HCT116 (cell line): ENCODE data around the gene SNRNP25. TPM values are rescaled to one million over a fixed set of nuclear protein-coding genes. Genes with fewer than 3 reads are reported as not detected.

Experiments used
- ATAC-seq: fragments of 200-7000 bp; cut with Tn5 transposase; 2 replicates; pipeline ENCODE4 v1.9.1; 2020; ENCODE audit warnings: mild to moderate bottlenecking, moderate library complexity
- BruUV-seq: library from RNA; stranded (reverse); fragments of 400-500 nt; replicated peaks from 2 replicates; lab custom pipeline; 2021; lab: Mats Ljungman, UMichigan
- CTCF ChIA-PET: fragments of 300-600 bp; sonication (Branson Sonifier 250); formaldehyde crosslinking; loops from one replicate; lab custom pipeline; 2021; ENCODE audit warnings: antibody characterized with exemption; lab: Charles Lee
- POLR2A ChIA-PET: fragments of 300-600, 350-600 bp; sonication (Branson Sonifier 250); formaldehyde crosslinking; loops from one replicate; lab custom pipeline; 2021; ENCODE audit warnings: antibody characterized with exemption; lab: Charles Lee
- RAD21 ChIA-PET, 2 experiments: fragments of 300-600 bp; sonication (Branson Sonifier 250); formaldehyde crosslinking; loops; one replicate each; lab custom pipeline; 2023; ENCODE audit warnings: low total read pairs in 2 of 2; ENCODE audit not compliant: uncharacterized antibody in 2 of 2, unreplicated experiment in 2 of 2, low non-redundant PET in 1 of 2; lab: Charles Lee
- DNase-seq: peaks from one replicate; pipeline ENCODE4 v3.0.0-alpha.2; 2010; ENCODE audit warnings: low read depth, low spot score
- H2AFZ ChIP-seq: fragments of 200-600 bp; shearing (Covaris generic), sonication (generic); 2 replicates; pipeline ENCODE4 v1.6.1; 2017; ENCODE audit warnings: low read depth, mixed run types, mixed read lengths, antibody characterized with exemption, low read length; ENCODE audit not compliant: poor library complexity, severe bottlenecking
- H3K27ac ChIP-seq: 2 replicates; pipeline ENCODE4 v1.5.1; 2012; ENCODE audit warnings: low read depth, low read length
- H3K27me3 ChIP-seq: fragments of 200-600 bp; sonication (generic); 2 replicates; pipeline ENCODE4 v1.6.1; 2016; ENCODE audit warnings: mixed run types, low read length, mixed read lengths; ENCODE audit not compliant: insufficient read depth
- H3K36me3 ChIP-seq, 2 experiments: fragments of 200-500 bp in 1 of 2; fragments of 200-600 bp in 1 of 2; sonication (Bioruptor generic) in 1 of 2; sonication (generic) in 1 of 2; 2 replicates each; pipeline versions ENCODE4 v1.5.1 to v1.6.1; 2014 to 2016; ENCODE audit warnings: low read length in 2 of 2, inconsistent platforms in 1 of 2, mixed read lengths in 1 of 2, mixed run types in 1 of 2; ENCODE audit not compliant: insufficient read depth in 2 of 2, control insufficient read depth in 1 of 2
- H3K4me1 ChIP-seq, 2 experiments: fragments of 200-600 bp in 1 of 2; sonication (generic) in 1 of 2; 2 replicates each; pipeline versions ENCODE4 v1.5.1 to v1.6.1; 2012 to 2017; ENCODE audit warnings: low read length in 2 of 2, inconsistent platforms in 1 of 2, mild to moderate bottlenecking in 1 of 2, mixed read lengths in 1 of 2, mixed run types in 1 of 2, moderate library complexity in 1 of 2; ENCODE audit not compliant: insufficient read depth in 2 of 2, control insufficient read depth in 1 of 2
- H3K4me2 ChIP-seq: fragments of 200-600 bp; sonication (generic); 2 replicates; pipeline ENCODE4 v1.6.1; 2017; ENCODE audit warnings: mixed run types, low read length, mixed read lengths
- H3K4me3 ChIP-seq, 2 experiments: fragments of 200-600 bp in 1 of 2; sonication (generic) in 1 of 2; replicated peaks in 1 of 2; 2 replicates each; pipeline ENCODE4 v1.5.1; 2011 to 2016; ENCODE audit warnings: low read length in 2 of 2, control low read depth in 1 of 2, low read depth in 1 of 2, mild to moderate bottlenecking in 1 of 2, mixed read lengths in 1 of 2, mixed run types in 1 of 2
- H3K79me2 ChIP-seq: fragments of 200-600 bp; sonication (generic); 2 replicates; pipeline ENCODE4 v1.6.1; 2017; ENCODE audit warnings: mild to moderate bottlenecking, mixed run types, low read length, moderate library complexity, mixed read lengths; ENCODE audit not compliant: insufficient read depth
- H3K9ac ChIP-seq: fragments of 200-600 bp; sonication (generic); 2 replicates; pipeline ENCODE4 v1.6.1; 2016; ENCODE audit warnings: low read length, mixed read lengths
- H3K9me2 ChIP-seq: fragments of 200-600 bp; sonication (generic), shearing (Covaris generic); 2 replicates; pipeline ENCODE4 v1.6.1; 2017; ENCODE audit warnings: mixed run types, mild to moderate bottlenecking, moderate library complexity; ENCODE audit not compliant: insufficient read depth
- H3K9me3 ChIP-seq, 2 experiments: fragments of 200-500 bp in 1 of 2; fragments of 200-600 bp in 1 of 2; sonication (Bioruptor generic) in 1 of 2; sonication (generic) in 1 of 2; 2 replicates each; pipeline ENCODE4 v1.6.1; 2014 to 2017; ENCODE audit warnings: low read length in 2 of 2, mixed read lengths in 2 of 2, inconsistent platforms in 1 of 2, low read depth in 1 of 2, mild to moderate bottlenecking in 1 of 2, mixed run types in 1 of 2, moderate library complexity in 1 of 2; ENCODE audit not compliant: control insufficient read depth in 1 of 2, insufficient read depth in 1 of 2
- H4K20me1 ChIP-seq: fragments of 200-600 bp; sonication (generic), shearing (Covaris generic); 2 replicates; pipeline ENCODE4 v1.6.1; 2017; ENCODE audit warnings: mixed run types, mild to moderate bottlenecking, moderate library complexity; ENCODE audit not compliant: insufficient read depth
- ATF3 ChIP-seq: IDR thresholded peaks from 2 replicates; pipeline ENCODE4 v1.6.1; 2012
- CEBPB ChIP-seq: IDR thresholded peaks from 2 replicates; pipeline ENCODE4 v1.6.1; 2012; ENCODE audit warnings: low read depth
- ELF1 ChIP-seq: IDR thresholded peaks from 2 replicates; pipeline ENCODE4 v1.6.1; 2012; ENCODE audit warnings: low read depth, borderline replicate concordance
- EZH2phosphoT487 ChIP-seq: fragments of 200-600 bp; IDR thresholded peaks from 2 replicates; pipeline ENCODE4 v1.6.1; 2018; ENCODE audit warnings: antibody characterized with exemption, borderline replicate concordance
- FOSL1 ChIP-seq: IDR thresholded peaks from 2 replicates; pipeline ENCODE4 v1.6.1; 2012; ENCODE audit warnings: low read depth
- JUND ChIP-seq: IDR thresholded peaks from 2 replicates; pipeline ENCODE4 v1.6.1; 2012
- SP1 ChIP-seq: IDR thresholded peaks from 2 replicates; pipeline ENCODE4 v1.6.1; 2012; ENCODE audit warnings: low read depth
- YY1 ChIP-seq: IDR thresholded peaks from 2 replicates; pipeline ENCODE4 v1.6.1; 2011; ENCODE audit warnings: low read length, low read depth, moderate library complexity, mild to moderate bottlenecking; ENCODE audit not compliant: insufficient replicate concordance; ENCODE audit errors: extremely low read depth
- ZBTB33 ChIP-seq: IDR thresholded peaks from 2 replicates; pipeline ENCODE4 v1.6.1; 2011; ENCODE audit warnings: mild to moderate bottlenecking, low read length, moderate library complexity; ENCODE audit not compliant: insufficient replicate concordance; ENCODE audit errors: extremely low read depth
- ZFX ChIP-seq: fragments of 450-650 bp; IDR thresholded peaks from 2 replicates; pipeline ENCODE4 v1.6.1; 2017
- ZNF274 ChIP-seq: fragments of 200-500 bp; sonication (Bioruptor generic); IDR thresholded peaks from 2 replicates; pipeline ENCODE4 v1.6.1; 2014; ENCODE audit warnings: mild to moderate bottlenecking, low read depth, low read length, inconsistent platforms
- intact Hi-C: fragments of 100-400 bp; cut with micrococcal nuclease; formaldehyde crosslinking; loops from 2 replicates; pipeline ENCODE4 v1.10.0; 2022
- total RNA-seq: library from RNA; stranded (reverse); gene quantifications from one replicate; pipeline ENCODE4 v1.2.1, GENCODE V29; 2021; ENCODE audit not compliant: unreplicated experiment

SNRNP25 gene
- total RNA-seq, 1 experiment from 2014 or later = 24.5 TPM

- peaks cover 0 to 7% of the 10 kb centered on the region in 2 experiments; a peak in 1 of 4 replicates for H3K4me1 ChIP-seq
- no peak for DNase-seq
- ChIA-PET CTCF (no interaction called here), RAD21 (no interaction called here), POLR2A (no interaction called here)
- TF ChIP-seq ZNF274 (no peak), SP1 (no peak), JUND (no peak), YY1 (no peak), ELF1 (no peak)
- H4K20me1 ChIP-seq = no peaks in the 10 kb centered on the region
- no peak overlapping the region for H3K4me3 ChIP-seq
- H3K27me3 ChIP-seq = no peaks in the 10 kb centered on the region
- H3K9me2 ChIP-seq = no peaks in the 10 kb centered on the region
- H3K4me2 ChIP-seq = no peak overlapping the region
- no peak overlapping the region for H3K27ac ChIP-seq
- H3K9ac ChIP-seq = no peak overlapping the region
- H3K79me2 ChIP-seq = peaks cover 3% of the 10 kb centered on the region; the same call in 1 of the 2 replicates
- intact Hi-C loops = no loop called here
- H3K36me3 ChIP-seq = peaks cover 0 to 14% of the 10 kb centered on the region in 2 experiments; a peak in 2 of 4 replicates
- no peak overlapping the region for H2AFZ ChIP-seq
- no peak for ATAC-seq
- H3K9me3 ChIP-seq = no peaks in the 10 kb centered on the region
- BruUV-seq = no TSS peak
These were observed 10.3 kb upstream of the SNRNP25 start for GRCh38 chr16:43294-43693.

GRCh38 chr16:44655-45054, 9.0 kb upstream of the SNRNP25 start:
- no TSS peak for BruUV-seq

More at GRCh38 chr16:44655-45054, 9.0 kb upstream of the SNRNP25 start:
- Histone ChIP-seq H3K36me3 (peaks cover 0 to 14% of the 10 kb centered on the region in 2 experiments; a peak in 2 of 4 replicates), H3K9ac (no peak overlapping the region), H3K4me1 (no peaks in the 10 kb centered on the region; a peak in 1 of 4 replicates), H3K4me3 (no peak overlapping the region), H3K9me2 (no peaks in the 10 kb centered on the region), H4K20me1 (no peaks in the 10 kb centered on the region), H3K79me2 (peaks cover 6% of the 10 kb centered on the region; the same call in 1 of the 2 replicates), H3K9me3 (no peaks in the 10 kb centered on the region), H3K27ac (no peak overlapping the region)
- RAD21 ChIA-PET = interaction anchor here in 1 of 2 experiments (1.4 kb wide), 1 partner anchor 9 kb away, joined by 3 read pairs; the partner anchor contains the start of genes POLR3K and SNRNP25
- intact Hi-C loops = no loop called here
- POLR2A ChIA-PET = no interaction called here
- no peak for TF ChIP-seq CEBPB
- no peak for TF ChIP-seq YY1
- TF ChIP-seq ATF3 = no peak
- TF ChIP-seq EZH2phosphoT487 = no peak
- no peak for TF ChIP-seq ZFX
- TF ChIP-seq ZBTB33 = no peak
- no peak for TF ChIP-seq FOSL1
- TF ChIP-seq SP1 = no peak
- TF ChIP-seq, all 23 proteins: peak for 0
- Histone ChIP-seq H3K27me3 (no peaks in the 10 kb centered on the region), H3K4me2 (no peak overlapping the region), H2AFZ (no peak overlapping the region)
- DNase-seq (no peak), ATAC-seq (no peak)
- CTCF ChIA-PET = no interaction called here
